IMR-90 (cell line): ENCODE results near the gene WDR6. TPM values are rescaled to one million over a fixed set of nuclear protein-coding genes. Genes with fewer than 3 reads are reported as not detected.

ENCODE experiments used
- ATAC-seq: fragments of 200-7000 bp; cut with Tn5 transposase; 2 replicates; pipeline ENCODE4 v1.9.1; 2020; ENCODE audit warnings: low read depth, mild to moderate bottlenecking, moderate library complexity
- BruUV-seq: library from RNA; stranded (reverse); fragments of 400-500 nt; replicated peaks from 2 replicates; lab custom pipeline; 2021; lab: Mats Ljungman, UMichigan
- CTCF ChIA-PET: fragments of 300-600 bp; formaldehyde crosslinking; extraction: SDS; loops from one replicate; lab custom pipeline; 2021; ENCODE audit warnings: antibody characterized with exemption; lab: Yijun Ruan, JAX
- POLR2A ChIA-PET: fragments of 300-600 bp; sonication (Branson Sonifier 250); formaldehyde crosslinking; loops from one replicate; lab custom pipeline; 2022; ENCODE audit warnings: antibody characterized with exemption; ENCODE audit not compliant: unreplicated experiment; lab: Charles Lee
- DNase-seq: peaks from one replicate; pipeline ENCODE4 v3.0.0; 2013
- H2AFZ ChIP-seq: replicated peaks from 2 replicates; pipeline ENCODE3; 2013; ENCODE audit warnings: low read length, mild to moderate bottlenecking; ENCODE audit not compliant: poor library complexity
- H2AK5ac ChIP-seq: 2 replicates; pipeline ENCODE4 v1.6.1; 2013; ENCODE audit warnings: low read depth, low read length, inconsistent platforms
- H2AK9ac ChIP-seq: replicated peaks from 2 replicates; pipeline ENCODE3; 2013; ENCODE audit warnings: mild to moderate bottlenecking, low read depth, low read length, moderate library complexity; ENCODE audit not compliant: poor library complexity
- H2BK120ac ChIP-seq: 2 replicates; pipeline ENCODE4 v1.6.1; 2013; ENCODE audit warnings: low read depth, low read length, inconsistent platforms
- H2BK15ac ChIP-seq: 3 replicates; pipeline ENCODE4 v1.6.1; 2013; ENCODE audit warnings: low read depth, low read length, inconsistent platforms
- H2BK20ac ChIP-seq: 2 replicates; pipeline ENCODE4 v1.6.1; 2013; ENCODE audit warnings: low read depth, mild to moderate bottlenecking, inconsistent platforms, low read length, moderate library complexity
- H2BK5ac ChIP-seq: 2 replicates; pipeline ENCODE4 v1.6.1; 2013; ENCODE audit warnings: mild to moderate bottlenecking, low read depth, low read length, inconsistent platforms; ENCODE audit not compliant: poor library complexity, severe bottlenecking
- H3K14ac ChIP-seq: replicated peaks from 2 replicates; pipeline ENCODE4 v1.6.1; 2013; ENCODE audit warnings: low read depth, low read length, inconsistent platforms
- H3K18ac ChIP-seq: 2 replicates; pipeline ENCODE4 v1.6.1; 2013; ENCODE audit warnings: low read depth, low read length, control low read depth
- H3K23ac ChIP-seq: 2 replicates; pipeline ENCODE4 v1.6.1; 2013; ENCODE audit warnings: low read depth, low read length, inconsistent platforms
- H3K27ac ChIP-seq: 2 replicates; pipeline ENCODE4 v1.5.1; 2013; ENCODE audit warnings: mild to moderate bottlenecking, control low read depth, low read length; ENCODE audit not compliant: insufficient read depth
- H3K27me3 ChIP-seq: 2 replicates; pipeline ENCODE4 v1.6.1; 2013; ENCODE audit warnings: low read length; ENCODE audit not compliant: control insufficient read depth, insufficient read depth
- H3K36me3 ChIP-seq: 2 replicates; pipeline ENCODE4 v1.6.1; 2013; ENCODE audit warnings: low read length, mixed read lengths; ENCODE audit not compliant: control insufficient read depth, insufficient read depth
- H3K4ac ChIP-seq: 2 replicates; pipeline ENCODE4 v1.6.1; 2013; ENCODE audit warnings: low read depth, low read length, inconsistent platforms
- H3K4me1 ChIP-seq: 2 replicates; pipeline ENCODE4 v1.6.1; 2013; ENCODE audit warnings: low read length, mixed read lengths; ENCODE audit not compliant: control insufficient read depth, insufficient read depth
- H3K4me2 ChIP-seq: 2 replicates; pipeline ENCODE4 v1.6.1; 2013; ENCODE audit warnings: low read depth, mild to moderate bottlenecking, control low read depth, low read length, moderate library complexity
- H3K4me3 ChIP-seq: 2 replicates; pipeline ENCODE4 v1.5.1; 2013; ENCODE audit warnings: low read depth, mild to moderate bottlenecking, control low read depth, low read length, moderate library complexity; ENCODE audit not compliant: insufficient read depth
- H3K56ac ChIP-seq: 2 replicates; pipeline ENCODE4 v1.6.1; 2013; ENCODE audit warnings: low read length, inconsistent platforms; ENCODE audit not compliant: insufficient read depth; ENCODE audit errors: extremely low read depth
- H3K79me1 ChIP-seq, 2 experiments: 2 replicates each; pipeline ENCODE4 v1.6.1; 2013; ENCODE audit warnings: low read length in 2 of 2, inconsistent platforms in 1 of 2, low read depth in 1 of 2
- H3K9ac ChIP-seq: 2 replicates; pipeline ENCODE4 v1.6.1; 2013; ENCODE audit warnings: low read depth, low read length, control low read depth
- H3K9me1 ChIP-seq: 2 replicates; pipeline ENCODE4 v1.6.1; 2013; ENCODE audit warnings: low read length, inconsistent platforms; ENCODE audit not compliant: insufficient read depth
- H3K9me3 ChIP-seq: 2 replicates; pipeline ENCODE4 v1.6.1; 2013; ENCODE audit warnings: low read length; ENCODE audit not compliant: control insufficient read depth, insufficient read depth
- H4K20me1 ChIP-seq: 2 replicates; pipeline ENCODE4 v1.6.1; 2013; ENCODE audit warnings: low read length, inconsistent platforms; ENCODE audit not compliant: insufficient read depth
- H4K5ac ChIP-seq: 2 replicates; pipeline ENCODE4 v1.6.1; 2013; ENCODE audit warnings: mild to moderate bottlenecking, low read depth, low read length, control low read depth
- H4K8ac ChIP-seq, 2 experiments: 2 replicates each; pipeline ENCODE4 v1.6.1; 2013; ENCODE audit warnings: low read depth in 2 of 2, low read length in 2 of 2, control low read depth in 1 of 2, inconsistent platforms in 1 of 2
- H4K91ac ChIP-seq: 2 replicates; pipeline ENCODE4 v1.6.1; 2013; ENCODE audit warnings: low read depth, low read length, inconsistent platforms; ENCODE audit not compliant: insufficient read depth
- MXI1 ChIP-seq: IDR thresholded peaks from 2 replicates; pipeline ENCODE4 v1.6.1; 2012; ENCODE audit warnings: low read depth, mild to moderate bottlenecking, low read length, moderate library complexity, borderline replicate concordance
- WGBS, 2 experiments: methylation state at CpG; one replicate each; pipeline versions ENCODE4 v1.1.5 to v1.1.7; 2013; ENCODE audit warnings: missing lambda C conversion rate in 2 of 2; ENCODE audit not compliant: insufficient read length in 1 of 2; ENCODE audit errors: extremely low coverage in 2 of 2; 5-methylcytosine and 5-hydroxymethylcytosine counted together
- dilution Hi-C: fragments of 300-500 bp; cut with HindIII; formaldehyde crosslinking; loops from one replicate; pipeline ENCODE4 v1.14.3; 2018; ENCODE audit warnings: low sequenced_read_pairs; ENCODE audit not compliant: unreplicated experiment
- in situ Hi-C: fragments of 300-500 bp; cut with MboI; formaldehyde crosslinking; loops from 3 replicates; pipeline ENCODE4 v1.14.3; 2019; ENCODE audit warnings: low sequenced_read_pairs, inconsistent platforms, mixed read lengths
- intact Hi-C: fragments of 100-400 bp; cut with micrococcal nuclease; formaldehyde crosslinking; loops from 2 replicates; pipeline ENCODE4 v1.10.0; 2022
- polyA plus RNA-seq, 3 experiments: library from polyadenylated mRNA; depleted of rRNA; stranded (reverse); fragments of >200 nt; gene quantifications; 2 replicates each; pipeline ENCODE4 v1.2.3, GENCODE V29; 2012; ENCODE audit warnings: low replicate concordance in 1 of 3
- total RNA-seq: library from RNA; depleted of rRNA; stranded (reverse); fragments of >200 nt; gene quantifications from 2 replicates; pipeline ENCODE4 v1.2.3, GENCODE V29; 2012

WDR6 gene
- total and polyA plus RNA-seq, 2 of the 4 experiments (the other 2 are of a cell fraction): 60.9 to 160 TPM

DNA sequence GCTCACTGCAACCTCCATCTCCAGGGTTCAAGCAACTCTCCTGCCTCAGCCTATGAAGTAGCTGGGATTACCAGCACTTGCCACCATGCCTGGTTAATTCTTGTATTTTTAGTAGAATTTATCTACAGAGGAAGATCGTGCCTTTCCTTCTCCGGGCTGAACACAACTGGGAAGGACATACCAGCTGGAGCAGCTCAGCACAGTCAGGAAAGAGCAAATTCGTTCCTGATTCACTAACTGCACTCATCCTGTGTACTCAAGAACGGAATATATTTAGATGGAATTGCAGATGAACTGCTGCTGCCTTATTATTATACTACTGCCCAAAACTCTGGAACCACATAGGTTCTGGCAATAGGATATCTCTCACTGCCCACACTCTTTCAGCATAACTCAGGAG lies 44.3 kb upstream of the WDR6 start:
- no peak overlapping the region for H4K91ac ChIP-seq
- H2BK20ac ChIP-seq: no peak overlapping the region
- no peak overlapping the region for H2BK15ac ChIP-seq
- no peak overlapping the region for H4K8ac ChIP-seq
- ChIA-PET POLR2A (no interaction called here), CTCF (no interaction called here)
- in situ Hi-C loops: no loop called here
- no peak overlapping the region for H3K56ac ChIP-seq
- H3K79me1 ChIP-seq: peaks cover 17 to 42% of the 10 kb centered on the region in 2 experiments
- DNase-seq (no peak), ATAC-seq (no peak)
- no peak overlapping the region for H3K14ac ChIP-seq
- no peak overlapping the region for H3K9ac ChIP-seq
- peaks cover 3% of the 10 kb centered on the region for H4K20me1 ChIP-seq
- H3K9me3 ChIP-seq: no peaks in the 10 kb centered on the region
- no peaks in the 10 kb centered on the region for H3K27me3 ChIP-seq
- dilution Hi-C loops: no loop called here
- no peak overlapping the region for H3K18ac ChIP-seq
- H3K4me2 ChIP-seq: no peak overlapping the region
- no peak overlapping the region for H3K23ac ChIP-seq
- intact Hi-C loops: no loop called here
- H3K4me3 ChIP-seq: no peak overlapping the region
- H2BK5ac ChIP-seq: no peak overlapping the region
- no peak for TF ChIP-seq MXI1
- no peak overlapping the region for H3K27ac ChIP-seq
- no peak overlapping the region for H2AK9ac ChIP-seq
- BruUV-seq: no TSS peak
- peaks cover 5% of the 10 kb centered on the region for H3K4me1 ChIP-seq
- peaks cover 25% of the 10 kb centered on the region for H3K36me3 ChIP-seq
- H2AK5ac ChIP-seq: no peak overlapping the region
- no peak overlapping the region for H2BK120ac ChIP-seq
- no peak overlapping the region for H4K5ac ChIP-seq
- 80% methylated on average over 2 of the region's 4 CpGs; no CpG with 5 or more reads in 1 of the 2 experiments for WGBS, 2 experiments
- no peak overlapping the region for H3K4ac ChIP-seq
- H2AFZ ChIP-seq: no peak overlapping the region
- peaks cover 4% of the 10 kb centered on the region for H3K9me1 ChIP-seq
